HFF-Myc (cell line): Measurements from ENCODE around the gene TSPAN18.

Experiments used
- DNase-seq: peaks from one replicate; pipeline ENCODE4 v3.0.0-alpha.2; 2011; ENCODE audit warnings: low read depth; ENCODE audit errors: extremely low read depth
- H3K4me3 ChIP-seq: replicated peaks from 2 replicates; pipeline ENCODE4 v1.5.1; 2011; ENCODE audit warnings: low read depth, mild to moderate bottlenecking, control low read depth, low read length
- TF ChIP-seq, protein P1 (sequence below): IDR thresholded peaks from 2 replicates; pipeline ENCODE4 v1.5.1; 2012; ENCODE audit warnings: mild to moderate bottlenecking, low read depth, low read length, control low read depth; ENCODE audit errors: missing control alignments

TSPAN18 gene

GRCh38 chr11:44906649-44907048, 179.9 kb downstream of the TSPAN18 start:
- DNase-seq, result no peak
- no peak overlapping the region for H3K4me3 ChIP-seq
- TF ChIP-seq, protein P1, sequence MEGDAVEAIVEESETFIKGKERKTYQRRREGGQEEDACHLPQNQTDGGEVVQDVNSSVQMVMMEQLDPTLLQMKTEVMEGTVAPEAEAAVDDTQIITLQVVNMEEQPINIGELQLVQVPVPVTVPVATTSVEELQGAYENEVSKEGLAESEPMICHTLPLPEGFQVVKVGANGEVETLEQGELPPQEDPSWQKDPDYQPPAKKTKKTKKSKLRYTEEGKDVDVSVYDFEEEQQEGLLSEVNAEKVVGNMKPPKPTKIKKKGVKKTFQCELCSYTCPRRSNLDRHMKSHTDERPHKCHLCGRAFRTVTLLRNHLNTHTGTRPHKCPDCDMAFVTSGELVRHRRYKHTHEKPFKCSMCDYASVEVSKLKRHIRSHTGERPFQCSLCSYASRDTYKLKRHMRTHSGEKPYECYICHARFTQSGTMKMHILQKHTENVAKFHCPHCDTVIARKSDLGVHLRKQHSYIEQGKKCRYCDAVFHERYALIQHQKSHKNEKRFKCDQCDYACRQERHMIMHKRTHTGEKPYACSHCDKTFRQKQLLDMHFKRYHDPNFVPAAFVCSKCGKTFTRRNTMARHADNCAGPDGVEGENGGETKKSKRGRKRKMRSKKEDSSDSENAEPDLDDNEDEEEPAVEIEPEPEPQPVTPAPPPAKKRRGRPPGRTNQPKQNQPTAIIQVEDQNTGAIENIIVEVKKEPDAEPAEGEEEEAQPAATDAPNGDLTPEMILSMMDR, result no peak

DNA sequence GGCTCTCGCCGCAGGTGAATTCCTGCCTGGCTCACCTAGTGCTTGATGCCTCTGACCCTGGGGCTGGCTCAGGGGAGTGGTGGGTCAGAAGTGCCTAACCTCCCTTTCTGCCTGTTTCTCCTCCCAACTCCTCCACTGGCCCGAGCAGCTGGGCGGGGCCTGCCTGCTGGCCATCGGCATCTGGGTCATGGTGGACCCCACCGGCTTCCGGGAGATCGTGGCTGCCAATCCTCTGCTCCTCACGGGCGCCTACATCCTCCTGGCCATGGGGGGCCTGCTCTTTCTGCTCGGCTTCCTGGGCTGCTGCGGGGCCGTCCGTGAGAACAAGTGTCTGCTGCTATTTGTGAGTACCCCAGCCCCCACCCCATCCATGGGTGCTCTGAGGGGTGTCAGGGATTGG, 182.8 kb downstream of the TSPAN18 start:
- DNase-seq, result no peak
- TF ChIP-seq, protein P1, result no peak

DNA sequence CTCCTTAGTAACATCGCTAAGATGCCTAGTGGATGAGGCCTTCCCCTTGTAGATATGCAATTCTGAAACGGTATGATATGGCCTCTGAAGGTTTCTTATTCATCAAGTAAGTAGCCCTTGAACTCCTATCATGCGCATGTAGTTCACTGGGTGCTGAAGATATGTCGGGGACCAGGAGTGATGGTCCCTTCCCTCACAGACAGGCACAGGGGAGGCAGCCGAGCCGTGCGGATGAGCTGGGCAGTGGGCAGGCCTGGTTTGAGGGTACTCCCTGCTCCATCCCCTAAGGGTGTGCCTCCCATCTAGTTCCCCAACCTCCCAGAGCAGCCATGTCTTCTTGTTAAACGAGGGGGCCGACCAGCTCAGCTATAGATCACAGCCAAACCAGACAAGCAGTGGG, 183.8 kb downstream of the TSPAN18 start:
- H3K4me3 ChIP-seq, result no peak overlapping the region
- TF ChIP-seq, protein P1, result no peak
- DNase-seq, result no peak

More for the DNA sequence above, 182.8 kb downstream of the TSPAN18 start:
- no peak overlapping the region for H3K4me3 ChIP-seq

DNA sequence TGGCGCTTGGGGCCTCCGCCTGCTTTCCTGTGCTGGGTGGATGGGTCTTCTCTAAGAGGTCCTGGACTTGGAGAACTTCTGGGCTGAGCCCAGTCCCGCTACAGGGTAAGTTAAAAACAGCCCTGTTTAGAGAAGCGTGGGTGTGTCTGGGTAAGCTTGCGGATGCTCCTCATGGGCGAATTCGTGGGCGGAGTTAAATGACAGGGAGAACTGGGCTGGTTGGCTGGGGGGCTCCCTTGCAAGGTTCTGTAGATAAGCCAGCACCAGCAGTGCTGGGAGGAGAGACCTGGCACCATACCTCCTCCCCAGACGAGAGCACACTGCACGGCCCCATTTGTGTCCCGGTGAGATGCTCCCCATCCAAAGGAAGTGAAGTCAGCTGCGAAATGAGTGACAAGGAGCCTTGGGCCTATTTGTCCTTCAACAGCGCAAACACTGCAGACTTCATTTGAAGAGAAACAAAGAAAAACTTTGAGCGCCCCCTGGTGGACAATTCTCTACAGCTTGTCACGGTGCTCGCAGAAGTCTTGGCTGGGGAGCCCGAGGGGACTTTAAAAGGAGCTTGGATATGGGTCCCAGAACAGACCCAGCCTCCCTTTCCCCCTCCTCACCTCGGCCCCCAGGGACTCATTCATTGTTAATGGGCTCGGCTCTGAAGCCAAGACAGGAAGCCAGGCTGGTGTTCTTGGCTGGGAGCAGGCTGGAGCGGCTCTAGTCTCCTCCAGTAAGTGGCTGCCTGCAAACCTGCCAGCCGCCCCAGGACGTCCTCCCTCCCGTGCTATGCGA, 184.5 kb downstream of the TSPAN18 start:
- no peak overlapping the region for H3K4me3 ChIP-seq
- DNase-seq, result peak; percentile 48
- TF ChIP-seq, protein P1, result peak; percentile 71

GRCh38 chr11:44912270-44912987, 185.7 kb downstream of the TSPAN18 start:
- no peak for DNase-seq
- TF ChIP-seq, protein P1, result no peak
- H3K4me3 ChIP-seq, result no peak overlapping the region

DNA sequence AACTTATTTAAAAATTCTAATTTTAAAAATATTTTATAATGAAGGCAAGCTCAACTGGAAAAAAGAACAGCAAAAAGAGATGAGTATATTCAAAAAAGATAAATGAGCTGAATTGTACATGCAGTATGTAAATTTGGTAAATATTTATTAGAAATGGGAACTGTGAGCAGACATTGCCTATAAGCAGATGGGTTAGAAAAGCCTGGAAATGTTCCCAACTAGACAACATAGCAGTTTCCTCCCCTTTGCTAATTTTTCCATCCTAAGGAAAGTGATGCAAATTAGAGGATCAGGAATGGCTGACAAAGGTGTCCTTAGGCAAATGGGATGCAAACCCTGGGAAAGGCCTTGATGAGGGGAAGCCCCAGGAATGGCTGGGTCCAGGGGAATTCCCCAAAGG, 186.7 kb downstream of the TSPAN18 start:
- no peak overlapping the region for H3K4me3 ChIP-seq
- TF ChIP-seq, protein P1, result no peak
- no peak for DNase-seq
